ENCODE measurements around the gene KCNK1.

- no peak for TF ChIP-seq POLR2A (IDR thresholded peaks at IDR 0.05; ENCODE audit: low read length)
- TF ChIP-seq GATA1 (IDR thresholded peaks at IDR 0.05; ENCODE audit: low read depth, low read length): no peak
Measured at GRCh38 chr1:233625087-233625486, 11.2 kb downstream of the KCNK1 start.
